ENCODE results near the gene BUD31.

DNA sequence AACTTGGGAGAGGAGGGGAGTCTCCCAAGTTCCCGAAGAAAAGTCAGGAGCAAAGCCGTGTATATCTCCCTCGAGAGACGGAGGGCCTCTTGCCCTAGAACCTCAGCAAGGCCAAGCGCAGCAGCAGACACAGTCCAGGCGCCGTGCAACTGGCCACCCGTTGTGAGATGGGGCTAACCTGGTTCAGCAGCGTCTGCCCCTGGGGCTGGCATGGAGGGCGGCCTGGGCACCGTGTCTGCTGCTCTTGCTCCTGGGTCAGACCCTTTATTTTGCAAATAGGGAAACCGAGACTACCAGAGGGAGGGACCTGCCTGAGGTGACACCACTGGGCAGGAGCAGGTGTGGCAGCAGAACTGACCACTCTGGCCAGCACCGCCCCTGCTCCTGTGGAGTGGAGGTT, 43.8 kb downstream of the BUD31 start:
- TF ChIP-seq, protein P1, sequence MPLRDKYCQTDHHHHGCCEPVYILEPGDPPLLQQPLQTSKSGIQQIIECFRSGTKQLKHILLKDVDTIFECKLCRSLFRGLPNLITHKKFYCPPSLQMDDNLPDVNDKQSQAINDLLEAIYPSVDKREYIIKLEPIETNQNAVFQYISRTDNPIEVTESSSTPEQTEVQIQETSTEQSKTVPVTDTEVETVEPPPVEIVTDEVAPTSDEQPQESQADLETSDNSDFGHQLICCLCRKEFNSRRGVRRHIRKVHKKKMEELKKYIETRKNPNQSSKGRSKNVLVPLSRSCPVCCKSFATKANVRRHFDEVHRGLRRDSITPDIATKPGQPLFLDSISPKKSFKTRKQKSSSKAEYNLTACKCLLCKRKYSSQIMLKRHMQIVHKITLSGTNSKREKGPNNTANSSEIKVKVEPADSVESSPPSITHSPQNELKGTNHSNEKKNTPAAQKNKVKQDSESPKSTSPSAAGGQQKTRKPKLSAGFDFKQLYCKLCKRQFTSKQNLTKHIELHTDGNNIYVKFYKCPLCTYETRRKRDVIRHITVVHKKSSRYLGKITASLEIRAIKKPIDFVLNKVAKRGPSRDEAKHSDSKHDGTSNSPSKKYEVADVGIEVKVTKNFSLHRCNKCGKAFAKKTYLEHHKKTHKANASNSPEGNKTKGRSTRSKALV (CRISPR knock-in tag; IDR thresholded peaks at IDR 0.05), result no peak
- no peak for TF ChIP-seq NFATC3 (CRISPR knock-in tag; IDR thresholded peaks at IDR 0.05)
- TF ChIP-seq ZNF33B (CRISPR knock-in tag; IDR thresholded peaks at IDR 0.05), result no peak
- TF ChIP-seq FOXP1 (IDR thresholded peaks at IDR 0.05), result no peak
- no peak for TF ChIP-seq FOXP1 (CRISPR knock-in tag; IDR thresholded peaks at IDR 0.05)
- TF ChIP-seq ATF7-NPFF (CRISPR knock-in tag; IDR thresholded peaks at IDR 0.05; ENCODE audit: low read depth), result no peak
- no peak for TF ChIP-seq ZNF121 (CRISPR knock-in tag; IDR thresholded peaks at IDR 0.05)
- TF ChIP-seq, protein P2, sequence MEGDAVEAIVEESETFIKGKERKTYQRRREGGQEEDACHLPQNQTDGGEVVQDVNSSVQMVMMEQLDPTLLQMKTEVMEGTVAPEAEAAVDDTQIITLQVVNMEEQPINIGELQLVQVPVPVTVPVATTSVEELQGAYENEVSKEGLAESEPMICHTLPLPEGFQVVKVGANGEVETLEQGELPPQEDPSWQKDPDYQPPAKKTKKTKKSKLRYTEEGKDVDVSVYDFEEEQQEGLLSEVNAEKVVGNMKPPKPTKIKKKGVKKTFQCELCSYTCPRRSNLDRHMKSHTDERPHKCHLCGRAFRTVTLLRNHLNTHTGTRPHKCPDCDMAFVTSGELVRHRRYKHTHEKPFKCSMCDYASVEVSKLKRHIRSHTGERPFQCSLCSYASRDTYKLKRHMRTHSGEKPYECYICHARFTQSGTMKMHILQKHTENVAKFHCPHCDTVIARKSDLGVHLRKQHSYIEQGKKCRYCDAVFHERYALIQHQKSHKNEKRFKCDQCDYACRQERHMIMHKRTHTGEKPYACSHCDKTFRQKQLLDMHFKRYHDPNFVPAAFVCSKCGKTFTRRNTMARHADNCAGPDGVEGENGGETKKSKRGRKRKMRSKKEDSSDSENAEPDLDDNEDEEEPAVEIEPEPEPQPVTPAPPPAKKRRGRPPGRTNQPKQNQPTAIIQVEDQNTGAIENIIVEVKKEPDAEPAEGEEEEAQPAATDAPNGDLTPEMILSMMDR (CRISPR knock-in tag; IDR thresholded peaks at IDR 0.05), result no peak

All from HepG2 (cell line).